Measurements from ENCODE around the gene ST6GALNAC1.
"Not testable (repeated sequence)": the region's sequence is repeated elsewhere in the genome, so short reads cannot be mapped to it uniquely, and the experiment has no call there.

ST6GALNAC1 gene

GRCh38 chr17:76642032-76642561 lies 1.5 kb downstream of the ST6GALNAC1 start:
- no peak for DNase-seq (ENCODE audit: low read depth)

- DNase-seq (ENCODE audit: low read depth), result no peak
These were observed 2.1 kb downstream of the ST6GALNAC1 start for GRCh38 chr17:76641501-76641900.

- no peak for DNase-seq (ENCODE audit: low read depth)
These were observed 2.8 kb downstream of the ST6GALNAC1 start for GRCh38 chr17:76640550-76641380.

- DNase-seq (ENCODE audit: low read depth), result no peak
These were observed 5.3 kb downstream of the ST6GALNAC1 start for GRCh38 chr17:76638263-76638662.

- DNase-seq (ENCODE audit: low read depth), result not testable (repeated sequence)
These were observed 6.9 kb downstream of the ST6GALNAC1 start for GRCh38 chr17:76636486-76637206.

GRCh38 chr17:76635659-76636360 lies 7.7 kb downstream of the ST6GALNAC1 start:
- no peak for DNase-seq (ENCODE audit: low read depth)

GRCh38 chr17:76635039-76635438 lies 8.5 kb downstream of the ST6GALNAC1 start:
- DNase-seq (ENCODE audit: low read depth), result no peak

- DNase-seq (ENCODE audit: low read depth), result no peak
These were observed 9.8 kb downstream of the ST6GALNAC1 start for GRCh38 chr17:76633628-76634328.

- no peak for DNase-seq (ENCODE audit: low read depth)
These were observed 11.6 kb downstream of the ST6GALNAC1 start for GRCh38 chr17:76631821-76632565.

GRCh38 chr17:76630151-76630550 lies 13.4 kb downstream of the ST6GALNAC1 start:
- no peak for DNase-seq (ENCODE audit: low read depth)

GRCh38 chr17:76627510-76627909 lies 16.0 kb downstream of the ST6GALNAC1 start:
- no peak for DNase-seq (ENCODE audit: low read depth)

GRCh38 chr17:76626442-76626841 lies 17.1 kb downstream of the ST6GALNAC1 start:
- DNase-seq (ENCODE audit: low read depth), result no peak

- no peak for DNase-seq (ENCODE audit: low read depth)
These were observed 18.1 kb downstream of the ST6GALNAC1 start for GRCh38 chr17:76625496-76625895.

- DNase-seq (ENCODE audit: low read depth), result no peak
These were observed 20.0 kb downstream of the ST6GALNAC1 start for GRCh38 chr17:76623271-76624146.

- DNase-seq (ENCODE audit: low read depth), result no peak
These were observed 25.7 kb downstream of the ST6GALNAC1 start for GRCh38 chr17:76617838-76618237.

- no peak for DNase-seq (ENCODE audit: low read depth)
These were observed 28.5 kb downstream of the ST6GALNAC1 start for GRCh38 chr17:76614912-76615617.

- DNase-seq (ENCODE audit: low read depth), result not testable (repeated sequence)
These were observed 29.3 kb downstream of the ST6GALNAC1 start for GRCh38 chr17:76614064-76614759.

GRCh38 chr17:76612977-76613851 lies 30.3 kb downstream of the ST6GALNAC1 start:
- DNase-seq (ENCODE audit: low read depth), result no peak
